Panc1 (cell line): ENCODE results near the gene STXBP4.

Source experiments
- POLR2AphosphoS5 ChIP-seq: IDR thresholded peaks from 2 replicates; pipeline ENCODE4 v1.6.1; 2012; ENCODE audit warnings: mild to moderate bottlenecking, low read depth, low read length, moderate library complexity
- SIN3A ChIP-seq: IDR thresholded peaks from 2 replicates; pipeline ENCODE4 v1.6.1; 2012; ENCODE audit warnings: low read depth, mild to moderate bottlenecking, low read length, moderate library complexity, borderline replicate concordance; ENCODE audit not compliant: insufficient read depth
- TCF7L2 ChIP-seq: IDR thresholded peaks from 2 replicates; pipeline ENCODE4 v1.6.1; 2011; ENCODE audit warnings: mild to moderate bottlenecking, low read depth, low read length, inconsistent platforms
- TF ChIP-seq, protein P1 (sequence below): fragments of 450-650 bp; IDR thresholded peaks from 2 replicates; pipeline ENCODE4 v1.5.1; 2017; ENCODE audit warnings: mild to moderate bottlenecking
- TF ChIP-seq, protein P2 (sequence below), 2 experiments: IDR thresholded peaks; 2 replicates each; pipeline ENCODE4 v1.6.1; 2011 to 2012; ENCODE audit warnings: low read depth in 2 of 2, control low read depth in 1 of 2, low read length in 1 of 2, mild to moderate bottlenecking in 1 of 2, moderate library complexity in 1 of 2; ENCODE audit not compliant: insufficient read depth in 1 of 2

GRCh38 chr17:54980375-54980774 is 11.8 kb downstream of the STXBP4 start:
- TF ChIP-seq, protein P1, sequence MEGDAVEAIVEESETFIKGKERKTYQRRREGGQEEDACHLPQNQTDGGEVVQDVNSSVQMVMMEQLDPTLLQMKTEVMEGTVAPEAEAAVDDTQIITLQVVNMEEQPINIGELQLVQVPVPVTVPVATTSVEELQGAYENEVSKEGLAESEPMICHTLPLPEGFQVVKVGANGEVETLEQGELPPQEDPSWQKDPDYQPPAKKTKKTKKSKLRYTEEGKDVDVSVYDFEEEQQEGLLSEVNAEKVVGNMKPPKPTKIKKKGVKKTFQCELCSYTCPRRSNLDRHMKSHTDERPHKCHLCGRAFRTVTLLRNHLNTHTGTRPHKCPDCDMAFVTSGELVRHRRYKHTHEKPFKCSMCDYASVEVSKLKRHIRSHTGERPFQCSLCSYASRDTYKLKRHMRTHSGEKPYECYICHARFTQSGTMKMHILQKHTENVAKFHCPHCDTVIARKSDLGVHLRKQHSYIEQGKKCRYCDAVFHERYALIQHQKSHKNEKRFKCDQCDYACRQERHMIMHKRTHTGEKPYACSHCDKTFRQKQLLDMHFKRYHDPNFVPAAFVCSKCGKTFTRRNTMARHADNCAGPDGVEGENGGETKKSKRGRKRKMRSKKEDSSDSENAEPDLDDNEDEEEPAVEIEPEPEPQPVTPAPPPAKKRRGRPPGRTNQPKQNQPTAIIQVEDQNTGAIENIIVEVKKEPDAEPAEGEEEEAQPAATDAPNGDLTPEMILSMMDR: no peak
- TF ChIP-seq POLR2AphosphoS5 (no peak), SIN3A (no peak), TCF7L2 (no peak)
- TF ChIP-seq, protein P2, sequence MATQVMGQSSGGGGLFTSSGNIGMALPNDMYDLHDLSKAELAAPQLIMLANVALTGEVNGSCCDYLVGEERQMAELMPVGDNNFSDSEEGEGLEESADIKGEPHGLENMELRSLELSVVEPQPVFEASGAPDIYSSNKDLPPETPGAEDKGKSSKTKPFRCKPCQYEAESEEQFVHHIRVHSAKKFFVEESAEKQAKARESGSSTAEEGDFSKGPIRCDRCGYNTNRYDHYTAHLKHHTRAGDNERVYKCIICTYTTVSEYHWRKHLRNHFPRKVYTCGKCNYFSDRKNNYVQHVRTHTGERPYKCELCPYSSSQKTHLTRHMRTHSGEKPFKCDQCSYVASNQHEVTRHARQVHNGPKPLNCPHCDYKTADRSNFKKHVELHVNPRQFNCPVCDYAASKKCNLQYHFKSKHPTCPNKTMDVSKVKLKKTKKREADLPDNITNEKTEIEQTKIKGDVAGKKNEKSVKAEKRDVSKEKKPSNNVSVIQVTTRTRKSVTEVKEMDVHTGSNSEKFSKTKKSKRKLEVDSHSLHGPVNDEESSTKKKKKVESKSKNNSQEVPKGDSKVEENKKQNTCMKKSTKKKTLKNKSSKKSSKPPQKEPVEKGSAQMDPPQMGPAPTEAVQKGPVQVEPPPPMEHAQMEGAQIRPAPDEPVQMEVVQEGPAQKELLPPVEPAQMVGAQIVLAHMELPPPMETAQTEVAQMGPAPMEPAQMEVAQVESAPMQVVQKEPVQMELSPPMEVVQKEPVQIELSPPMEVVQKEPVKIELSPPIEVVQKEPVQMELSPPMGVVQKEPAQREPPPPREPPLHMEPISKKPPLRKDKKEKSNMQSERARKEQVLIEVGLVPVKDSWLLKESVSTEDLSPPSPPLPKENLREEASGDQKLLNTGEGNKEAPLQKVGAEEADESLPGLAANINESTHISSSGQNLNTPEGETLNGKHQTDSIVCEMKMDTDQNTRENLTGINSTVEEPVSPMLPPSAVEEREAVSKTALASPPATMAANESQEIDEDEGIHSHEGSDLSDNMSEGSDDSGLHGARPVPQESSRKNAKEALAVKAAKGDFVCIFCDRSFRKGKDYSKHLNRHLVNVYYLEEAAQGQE (IDR thresholded peaks at IDR 0.05; ENCODE audit: insufficient read depth in 1 of 2, low read depth in 2 of 2, low read length in 1 of 2): no peak
